DND-41 (cell line): ENCODE results near the gene MVB12A.
A peak's percentile ranks its signal among the peaks of the same experiment; 100 is the strongest.

Source experiments
- ATAC-seq: fragments of 200-7000 bp; cut with Tn5 transposase; 3 replicates; pipeline ENCODE4 v1.9.1; 2021; ENCODE audit warnings: low read depth; ENCODE audit not compliant: insufficient read depth
- DNase-seq: peaks from one replicate; pipeline ENCODE4 v3.0.0-alpha.2; 2020
- H2AFZ ChIP-seq: 2 replicates; pipeline ENCODE4 v1.6.0; 2012; ENCODE audit warnings: low read depth, low read length
- H3K27ac ChIP-seq: 2 replicates; pipeline ENCODE4 v1.5.1; 2012; ENCODE audit warnings: low read length, inconsistent platforms
- H3K27me3 ChIP-seq: fragments of 200-600 bp; sonication (generic); 2 replicates; pipeline ENCODE4 v1.6.0; 2012; ENCODE audit warnings: low read length, mild to moderate bottlenecking, inconsistent platforms; ENCODE audit not compliant: insufficient read depth, poor library complexity
- H3K36me3 ChIP-seq: 2 replicates; pipeline ENCODE4 v1.5.1; 2012; ENCODE audit warnings: low read length, inconsistent platforms; ENCODE audit not compliant: insufficient read depth
- H3K4me1 ChIP-seq: 2 replicates; pipeline ENCODE4 v1.5.1; 2012; ENCODE audit warnings: mild to moderate bottlenecking, low read length; ENCODE audit not compliant: insufficient read depth
- H3K4me2 ChIP-seq: 2 replicates; pipeline ENCODE4 v1.6.0; 2012; ENCODE audit warnings: mild to moderate bottlenecking, moderate library complexity, low read length, inconsistent platforms; ENCODE audit not compliant: insufficient read depth
- H3K4me3 ChIP-seq, 2 experiments: fragments of 200-600 bp in 1 of 2; shearing (Covaris generic) in 1 of 2; 2 replicates each; pipeline ENCODE4 v1.5.1; 2012 to 2016; ENCODE audit warnings: inconsistent platforms in 2 of 2, low read length in 2 of 2, mild to moderate bottlenecking in 2 of 2, low read depth in 1 of 2, moderate library complexity in 1 of 2
- H3K79me2 ChIP-seq: 2 replicates; pipeline ENCODE4 v1.6.0; 2012; ENCODE audit warnings: low read length, inconsistent platforms; ENCODE audit not compliant: insufficient read depth
- H3K9ac ChIP-seq: 2 replicates; pipeline ENCODE4 v1.6.0; 2012; ENCODE audit warnings: low read depth, mild to moderate bottlenecking, inconsistent platforms, low read length, moderate library complexity
- H3K9me3 ChIP-seq: 2 replicates; pipeline ENCODE4 v1.5.1; 2012; ENCODE audit warnings: low read length, moderate library complexity, mild to moderate bottlenecking, inconsistent platforms; ENCODE audit not compliant: insufficient read depth, severe bottlenecking
- H4K20me1 ChIP-seq: 2 replicates; pipeline ENCODE4 v1.6.0; 2012; ENCODE audit warnings: low read length; ENCODE audit not compliant: insufficient read depth
- CTCF ChIP-seq: IDR thresholded peaks from 2 replicates; pipeline ENCODE4 v1.5.1; 2012; ENCODE audit warnings: borderline replicate concordance, low read length, moderate library complexity, mild to moderate bottlenecking; ENCODE audit not compliant: poor library complexity, severe bottlenecking; ENCODE audit errors: extremely low read depth
- EZH2 ChIP-seq: IDR thresholded peaks from 3 replicates; pipeline ENCODE4 v1.6.1; 2012; ENCODE audit warnings: borderline replicate concordance, low read depth, mild to moderate bottlenecking, moderate library complexity, low read length, inconsistent platforms; ENCODE audit not compliant: severe bottlenecking

MVB12A gene

GRCh38 chr19:17418710-17419109, 1.1 kb upstream of the MVB12A start:
- peak overlapping the region; percentile 21 to 66 for H3K4me3 ChIP-seq
- ATAC-seq (no peak), DNase-seq (no peak)
- peak overlapping the region; percentile 72 for H3K9ac ChIP-seq
- peaks cover 15% of the 10 kb centered on the region for H3K79me2 ChIP-seq
- H4K20me1 ChIP-seq = no peaks in the 10 kb centered on the region
- H3K9me3 ChIP-seq = no peaks in the 10 kb centered on the region
- H3K27ac ChIP-seq = peak overlapping the region; percentile 86
- peaks cover 19% of the 10 kb centered on the region for H3K4me1 ChIP-seq
- no peaks in the 10 kb centered on the region for H3K27me3 ChIP-seq
- H3K4me2 ChIP-seq = peak overlapping the region; percentile 80
- no peak for TF ChIP-seq CTCF
- TF ChIP-seq EZH2 = no peak
- peak overlapping the region; percentile 70 for H2AFZ ChIP-seq
- H3K36me3 ChIP-seq = peaks cover 15% of the 10 kb centered on the region

GRCh38 chr19:17419154-17419620, 660 bp upstream of the MVB12A start:
- TF ChIP-seq CTCF (no peak), EZH2 (no peak)
- H2AFZ ChIP-seq = peak overlapping the region; percentile 70
- ATAC-seq = no peak

GRCh38 chr19:17420475-17420924, 653 bp downstream of the MVB12A start:
- Histone ChIP-seq H4K20me1 (no peaks in the 10 kb centered on the region), H3K79me2 (peaks cover 15% of the 10 kb centered on the region), H3K4me1 (peaks cover 19% of the 10 kb centered on the region), H2AFZ (peak overlapping the region; percentile 83), H3K4me3 (peak overlapping the region; percentile 66 to 67; a peak in 3 of 4 replicates), H3K9me3 (no peaks in the 10 kb centered on the region), H3K27ac (peak overlapping the region; percentile 60), H3K9ac (peak overlapping the region; percentile 69), H3K36me3 (peaks cover 14% of the 10 kb centered on the region), H3K4me2 (peak overlapping the region; percentile 91), H3K27me3 (no peaks in the 10 kb centered on the region)
- no peak for ATAC-seq
- no peak for TF ChIP-seq EZH2
- TF ChIP-seq CTCF = no peak
- DNase-seq = peak; percentile 16

More at GRCh38 chr19:17419154-17419620, 660 bp upstream of the MVB12A start:
- H3K27ac ChIP-seq = peak overlapping the region; percentile 86
- peaks cover 16% of the 10 kb centered on the region for H3K36me3 ChIP-seq
- no peaks in the 10 kb centered on the region for H3K27me3 ChIP-seq
- H3K4me2 ChIP-seq = peak overlapping the region; percentile 80
- DNase-seq = no peak
- peaks cover 19% of the 10 kb centered on the region for H3K4me1 ChIP-seq
- peak overlapping the region; percentile 21 to 66 for H3K4me3 ChIP-seq
- peaks cover 15% of the 10 kb centered on the region for H3K79me2 ChIP-seq
- no peaks in the 10 kb centered on the region for H4K20me1 ChIP-seq
- no peaks in the 10 kb centered on the region for H3K9me3 ChIP-seq
- peak overlapping the region; percentile 72 for H3K9ac ChIP-seq
